HL-60 (cell line): Measurements from ENCODE around the gene OR10A3.

Experiments
- CTCF ChIP-seq: IDR thresholded peaks from one replicate; pipeline ENCODE4 v1.5.1; 2011; ENCODE audit warnings: low read length, control low read depth, inconsistent platforms; ENCODE audit not compliant: insufficient read depth
- GABPA ChIP-seq: IDR thresholded peaks from 2 replicates; pipeline ENCODE4 v1.6.1; 2012; ENCODE audit warnings: low read depth
- POLR2AphosphoS5 ChIP-seq: IDR thresholded peaks from 2 replicates; pipeline ENCODE4 v1.6.1; 2012; ENCODE audit warnings: low read depth
- REST ChIP-seq: IDR thresholded peaks from 2 replicates; pipeline ENCODE4 v1.6.1; 2012; ENCODE audit warnings: low read depth; ENCODE audit not compliant: insufficient replicate concordance

DNA sequence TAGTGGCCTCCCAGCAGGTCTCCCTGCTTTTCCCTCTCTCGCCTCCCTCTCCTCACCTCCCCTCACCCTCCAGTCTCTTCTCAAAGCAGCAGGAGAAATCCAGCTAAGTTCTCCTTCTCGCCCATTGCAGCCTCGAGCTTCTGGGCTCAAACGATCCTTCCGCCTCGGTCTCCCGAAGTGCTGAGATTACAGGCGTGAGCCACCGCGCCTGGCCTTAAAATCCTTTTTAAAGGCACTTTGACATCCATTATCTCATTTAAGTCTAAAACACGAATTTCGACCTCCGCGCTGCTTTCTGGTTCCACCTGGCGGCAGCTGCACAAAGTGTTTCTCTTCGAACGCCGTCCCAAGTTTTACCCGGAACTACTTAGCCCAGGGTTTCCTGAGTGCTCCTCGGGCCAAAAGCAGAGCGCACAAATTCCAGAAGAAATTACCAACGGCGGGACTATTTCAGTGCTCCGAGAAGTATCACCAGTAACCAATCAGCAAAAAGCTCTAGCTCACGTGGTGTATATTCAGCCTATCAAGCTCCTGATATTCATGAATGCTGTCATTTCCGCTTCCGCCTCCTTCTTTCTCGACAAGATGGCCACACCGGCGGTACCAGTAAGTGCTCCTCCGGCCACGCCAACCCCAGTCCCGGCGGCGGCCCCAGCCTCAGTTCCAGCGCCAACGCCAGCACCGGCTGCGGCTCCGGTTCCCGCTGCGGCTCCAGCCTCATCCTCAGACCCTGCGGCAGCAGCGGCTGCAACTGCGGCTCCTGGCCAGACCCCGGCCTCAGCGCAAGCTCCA lies 45.5 kb upstream of the OR10A3 start, which contains the start of gene EIF3F:
- peak; percentile 62 for TF ChIP-seq CTCF
- TF ChIP-seq POLR2AphosphoS5: peak; percentile 73
- peak; percentile 95 for TF ChIP-seq GABPA
- TF ChIP-seq REST: no peak
